CD4-positive, alpha-beta T cell treated with Interferon alpha-2 for 1 hour (primary cell): ENCODE data around the gene APOC4.
"Not testable (repeated sequence)": the region's sequence is repeated elsewhere in the genome, so short reads cannot be mapped to it uniquely, and the experiment has no call there.

Source experiments
- DNase-seq, 2 donors: peaks; one replicate each; pipeline ENCODE4 v3.0.0-alpha.2; 2020 to 2022

The APOC4 gene

GRCh38 chr19:44960906-44961728 is 19.1 kb downstream of the APOC4 start:
- peak in 1 of 2 donors; percentile 17 for DNase-seq

- DNase-seq: no peak
Measured at GRCh38 chr19:44961821-44962220, 19.8 kb downstream of the APOC4 start.

- DNase-seq: no peak
Measured at GRCh38 chr19:44968118-44968517, 26.1 kb downstream of the APOC4 start.

GRCh38 chr19:44968670-44969069 is 26.6 kb downstream of the APOC4 start:
- DNase-seq: no peak

- no peak for DNase-seq
Measured at GRCh38 chr19:44969437-44969836, 27.4 kb downstream of the APOC4 start.

GRCh38 chr19:44971451-44971850 is 29.4 kb downstream of the APOC4 start:
- DNase-seq: not testable (repeated sequence)

- DNase-seq: no peak
Measured at GRCh38 chr19:44972802-44973201, 30.8 kb downstream of the APOC4 start.

GRCh38 chr19:44973982-44974735 is 32.1 kb downstream of the APOC4 start:
- DNase-seq: no peak

GRCh38 chr19:44974857-44975256 is 32.8 kb downstream of the APOC4 start:
- DNase-seq: no peak

GRCh38 chr19:44975444-44975843 is 33.4 kb downstream of the APOC4 start:
- DNase-seq: no peak

- DNase-seq: no peak
Measured at GRCh38 chr19:44984005-44984404, 42.0 kb downstream of the APOC4 start.

- no peak for DNase-seq
Measured at GRCh38 chr19:44985445-44985844, 43.4 kb downstream of the APOC4 start.

- DNase-seq: no peak
Measured at GRCh38 chr19:44986389-44986788, 44.4 kb downstream of the APOC4 start.

GRCh38 chr19:44987148-44987675 is 45.2 kb downstream of the APOC4 start:
- no peak for DNase-seq

- no peak for DNase-seq
Measured at GRCh38 chr19:44988273-44988672, 46.2 kb downstream of the APOC4 start.

- DNase-seq: peak; percentile 64 to 73
Measured at GRCh38 chr19:44988896-44989556, 47.0 kb downstream of the APOC4 start.

GRCh38 chr19:44990459-44990858 is 48.4 kb downstream of the APOC4 start:
- DNase-seq: no peak

- no peak for DNase-seq
Measured at GRCh38 chr19:44990966-44991365, 48.9 kb downstream of the APOC4 start.

GRCh38 chr19:44992336-44993163 is 50.5 kb downstream of the APOC4 start:
- no peak for DNase-seq

GRCh38 chr19:44993526-44993925 is 51.5 kb downstream of the APOC4 start:
- no peak for DNase-seq

GRCh38 chr19:44993926-44994537 is 52.0 kb downstream of the APOC4 start:
- no peak for DNase-seq
